ENCODE measurements around the gene KIRREL3. TPM values are rescaled to one million over a fixed set of nuclear protein-coding genes. Genes with fewer than 3 reads are reported as not detected.

The KIRREL3 gene
- total RNA-seq, 1 donor from 2014 or later, result not detected

- H3K4me3 ChIP-seq, result no peak overlapping the region
- H3K27me3 ChIP-seq, result peaks cover 56% of the 10 kb centered on the region
- no peak for ATAC-seq
- no peaks in the 10 kb centered on the region for H3K36me3 ChIP-seq
- TF ChIP-seq CTCF (IDR thresholded peaks at IDR 0.05), result no peak
- no peaks in the 10 kb centered on the region for H3K4me1 ChIP-seq
- H3K9me3 ChIP-seq, result no peaks in the 10 kb centered on the region
- DNase-seq, result no peak
- intact Hi-C loops (cut with DNase I), result loop anchor here (10.0 kb wide), 1 partner anchor 283 kb away; no protein-coding TSS in a partner anchor
- H3K27ac ChIP-seq, result no peak overlapping the region
Measured at GRCh38 chr11:126997641-126998040, 2.9 kb downstream of the KIRREL3 start.

GRCh38 chr11:126997196-126997595, 3.4 kb downstream of the KIRREL3 start:
- no peaks in the 10 kb centered on the region for H3K36me3 ChIP-seq
- intact Hi-C loops (cut with DNase I), result loop anchor here (10.0 kb wide), 1 partner anchor 282 kb away; no protein-coding TSS in a partner anchor
- H3K4me3 ChIP-seq, result no peak overlapping the region
- ATAC-seq (no peak), DNase-seq (no peak)
- no peaks in the 10 kb centered on the region for H3K9me3 ChIP-seq
- no peaks in the 10 kb centered on the region for H3K4me1 ChIP-seq
- peaks cover 51% of the 10 kb centered on the region for H3K27me3 ChIP-seq
- TF ChIP-seq CTCF (IDR thresholded peaks at IDR 0.05), result no peak
- H3K27ac ChIP-seq, result no peak overlapping the region

GRCh38 chr11:126996036-126996804, 4.3 kb downstream of the KIRREL3 start:
- DNase-seq (no peak), ATAC-seq (no peak)
- no peak overlapping the region for H3K4me3 ChIP-seq
- no peak overlapping the region for H3K27ac ChIP-seq
- no peak for TF ChIP-seq CTCF (IDR thresholded peaks at IDR 0.05)
- H3K4me1 ChIP-seq, result no peaks in the 10 kb centered on the region
- intact Hi-C loops (cut with DNase I), result loop anchor here (10.0 kb wide), 1 partner anchor 281 kb away; no protein-coding TSS in a partner anchor
- H3K9me3 ChIP-seq, result no peaks in the 10 kb centered on the region
- no peaks in the 10 kb centered on the region for H3K36me3 ChIP-seq
- H3K27me3 ChIP-seq, result peaks cover 42% of the 10 kb centered on the region

- DNase-seq (no peak), ATAC-seq (no peak)
- TF ChIP-seq CTCF (IDR thresholded peaks at IDR 0.05), result no peak
- Histone ChIP-seq H3K9me3 (no peaks in the 10 kb centered on the region), H3K27ac (no peak overlapping the region), H3K4me3 (no peak overlapping the region), H3K36me3 (no peaks in the 10 kb centered on the region), H3K4me1 (no peaks in the 10 kb centered on the region), H3K27me3 (peaks cover 28% of the 10 kb centered on the region)
- intact Hi-C loops (cut with DNase I), result loop anchor here (10.0 kb wide), 1 partner anchor 279 kb away; no protein-coding TSS in a partner anchor
Measured at GRCh38 chr11:126993599-126993998, 7.0 kb downstream of the KIRREL3 start.

GRCh38 chr11:126992804-126993111, 7.8 kb downstream of the KIRREL3 start:
- H3K27me3 ChIP-seq, result peaks cover 20% of the 10 kb centered on the region

More at GRCh38 chr11:126992804-126993111, 7.8 kb downstream of the KIRREL3 start:
- no peak overlapping the region for H3K4me3 ChIP-seq
- no peak for TF ChIP-seq CTCF (IDR thresholded peaks at IDR 0.05)
- H3K9me3 ChIP-seq, result no peaks in the 10 kb centered on the region
- no peaks in the 10 kb centered on the region for H3K36me3 ChIP-seq
- intact Hi-C loops (cut with DNase I), result loop anchor here (10.0 kb wide), 1 partner anchor 278 kb away; no protein-coding TSS in a partner anchor
- H3K4me1 ChIP-seq, result no peaks in the 10 kb centered on the region
- no peak overlapping the region for H3K27ac ChIP-seq
- DNase-seq, result no peak
- no peak for ATAC-seq
